ENCODE data around the gene LILRB5. TPM values are rescaled to one million over a fixed set of nuclear protein-coding genes. Genes with fewer than 3 reads are reported as not detected.
"Not testable (repeated sequence)": the region's sequence is repeated elsewhere in the genome, so short reads cannot be mapped to it uniquely, and the experiment has no call there.

LILRB5 gene
- total RNA-seq, 2 donors from 2014 or later = 1.5 TPM; not detected in 1

- Histone ChIP-seq H3K4me1 (replicated peaks) (no peaks in the 10 kb centered on the region), H3K27me3 (replicated peaks; ENCODE audit: insufficient read depth) (peaks cover 11% of the 10 kb centered on the region), H3K27ac (no peak overlapping the region), H3K9me3 (no peaks in the 10 kb centered on the region), H3K4me3 (no peak overlapping the region), H3K36me3 (no peaks in the 10 kb centered on the region)
- DNase-seq (ENCODE audit: low spot score) = no peak
- intact Hi-C loops (cut with DNase I) = no loop called here
- TF ChIP-seq CTCF (IDR thresholded peaks at IDR 0.05) = no peak
- no peak for TF ChIP-seq POLR2AphosphoS5 (IDR thresholded peaks at IDR 0.05)
- TF ChIP-seq POLR2A (IDR thresholded peaks at IDR 0.05) = no peak
- WGBS = 79% methylated on average over 9 of the region's 9 CpGs
Measured at GRCh38 chr19:54252243-54252642, 4.8 kb downstream of the LILRB5 start.

- intact Hi-C loops (cut with DNase I) = no loop called here
- DNase-seq (ENCODE audit: low spot score) = no peak
- H3K36me3 ChIP-seq = no peaks in the 10 kb centered on the region
- 64% methylated on average over 8 of the region's 8 CpGs for WGBS
- H3K4me1 ChIP-seq (replicated peaks) = no peaks in the 10 kb centered on the region
- H3K27me3 ChIP-seq (replicated peaks; ENCODE audit: insufficient read depth) = no peaks in the 10 kb centered on the region
- H3K27ac ChIP-seq = no peak overlapping the region
- no peak for TF ChIP-seq POLR2A (IDR thresholded peaks at IDR 0.05)
- TF ChIP-seq POLR2AphosphoS5 (IDR thresholded peaks at IDR 0.05) = no peak
- TF ChIP-seq CTCF (IDR thresholded peaks at IDR 0.05) = no peak
- H3K4me3 ChIP-seq = no peak overlapping the region
- H3K9me3 ChIP-seq = no peaks in the 10 kb centered on the region
Measured at GRCh38 chr19:54248016-54248601, 9.0 kb downstream of the LILRB5 start.

GRCh38 chr19:54247106-54247930, 9.8 kb downstream of the LILRB5 start:
- 88% methylated on average over 20 of the region's 20 CpGs for WGBS
- no peak for DNase-seq (ENCODE audit: low spot score)
- no peak for TF ChIP-seq POLR2AphosphoS5 (IDR thresholded peaks at IDR 0.05)
- no peak for TF ChIP-seq POLR2A (IDR thresholded peaks at IDR 0.05)
- no peak for TF ChIP-seq CTCF (IDR thresholded peaks at IDR 0.05)

GRCh38 chr19:54245936-54246335, 11.1 kb downstream of the LILRB5 start:
- DNase-seq (ENCODE audit: low spot score) = no peak
- WGBS = 80% methylated on average over 3 of the region's 3 CpGs
- Histone ChIP-seq H3K27ac (no peak overlapping the region), H3K36me3 (no peaks in the 10 kb centered on the region), H3K27me3 (replicated peaks; ENCODE audit: insufficient read depth) (no peaks in the 10 kb centered on the region), H3K9me3 (no peaks in the 10 kb centered on the region), H3K4me1 (replicated peaks) (no peaks in the 10 kb centered on the region), H3K4me3 (no peak overlapping the region)
- intact Hi-C loops (cut with DNase I) = no loop called here
- TF ChIP-seq POLR2AphosphoS5 (IDR thresholded peaks at IDR 0.05) (no peak), CTCF (IDR thresholded peaks at IDR 0.05) (no peak), POLR2A (IDR thresholded peaks at IDR 0.05) (no peak)

More at GRCh38 chr19:54247106-54247930, 9.8 kb downstream of the LILRB5 start:
- intact Hi-C loops (cut with DNase I) = no loop called here
- Histone ChIP-seq H3K36me3 (no peaks in the 10 kb centered on the region), H3K27ac (no peak overlapping the region), H3K27me3 (replicated peaks; ENCODE audit: insufficient read depth) (no peaks in the 10 kb centered on the region), H3K4me3 (no peak overlapping the region), H3K9me3 (no peaks in the 10 kb centered on the region), H3K4me1 (replicated peaks) (no peaks in the 10 kb centered on the region)

- DNase-seq (ENCODE audit: low spot score); H3K36me3 ChIP-seq; H3K27ac ChIP-seq; H3K4me1 ChIP-seq (replicated peaks); H3K4me3 ChIP-seq; intact Hi-C loops (cut with DNase I); H3K27me3 ChIP-seq (replicated peaks; ENCODE audit: insufficient read depth); H3K9me3 ChIP-seq: not testable (repeated sequence)
- no CpG with 5 or more reads among the region's 8 CpGs for WGBS
Measured at GRCh38 chr19:54243809-54244208, 13.3 kb downstream of the LILRB5 start.

- H3K4me3 ChIP-seq; H3K36me3 ChIP-seq; intact Hi-C loops (cut with DNase I); H3K4me1 ChIP-seq (replicated peaks); H3K27ac ChIP-seq; DNase-seq (ENCODE audit: low spot score); H3K9me3 ChIP-seq; H3K27me3 ChIP-seq (replicated peaks; ENCODE audit: insufficient read depth): not testable (repeated sequence)
- 73% methylated on average over 3 of the region's 6 CpGs for WGBS
Measured at GRCh38 chr19:54242646-54243045, 14.4 kb downstream of the LILRB5 start, which contains the start of gene LILRA6. Gene LILRA6, minus strand, starts transcription at chr19:54242790.

- H3K36me3 ChIP-seq; intact Hi-C loops (cut with DNase I); H3K4me3 ChIP-seq; H3K9me3 ChIP-seq; H3K27ac ChIP-seq; H3K4me1 ChIP-seq (replicated peaks); DNase-seq (ENCODE audit: low spot score); H3K27me3 ChIP-seq (replicated peaks; ENCODE audit: insufficient read depth): not testable (repeated sequence)
- 76% methylated on average over 2 of the region's 4 CpGs for WGBS
Measured at GRCh38 chr19:54242234-54242633, 14.8 kb downstream of the LILRB5 start.
